AG08395 (cell line): Measurements from ENCODE around the gene SBF2.

Experiments used
- DNase-seq: peaks from one replicate; pipeline ENCODE4 v3.0.0; 2012; ENCODE audit warnings: mixed read lengths, low spot score

The SBF2 gene

GRCh38 chr11:9806946-9807687, 486.9 kb downstream of the SBF2 start:
- DNase-seq = no peak

GRCh38 chr11:9804419-9804902, 489.6 kb downstream of the SBF2 start:
- DNase-seq = no peak

DNA sequence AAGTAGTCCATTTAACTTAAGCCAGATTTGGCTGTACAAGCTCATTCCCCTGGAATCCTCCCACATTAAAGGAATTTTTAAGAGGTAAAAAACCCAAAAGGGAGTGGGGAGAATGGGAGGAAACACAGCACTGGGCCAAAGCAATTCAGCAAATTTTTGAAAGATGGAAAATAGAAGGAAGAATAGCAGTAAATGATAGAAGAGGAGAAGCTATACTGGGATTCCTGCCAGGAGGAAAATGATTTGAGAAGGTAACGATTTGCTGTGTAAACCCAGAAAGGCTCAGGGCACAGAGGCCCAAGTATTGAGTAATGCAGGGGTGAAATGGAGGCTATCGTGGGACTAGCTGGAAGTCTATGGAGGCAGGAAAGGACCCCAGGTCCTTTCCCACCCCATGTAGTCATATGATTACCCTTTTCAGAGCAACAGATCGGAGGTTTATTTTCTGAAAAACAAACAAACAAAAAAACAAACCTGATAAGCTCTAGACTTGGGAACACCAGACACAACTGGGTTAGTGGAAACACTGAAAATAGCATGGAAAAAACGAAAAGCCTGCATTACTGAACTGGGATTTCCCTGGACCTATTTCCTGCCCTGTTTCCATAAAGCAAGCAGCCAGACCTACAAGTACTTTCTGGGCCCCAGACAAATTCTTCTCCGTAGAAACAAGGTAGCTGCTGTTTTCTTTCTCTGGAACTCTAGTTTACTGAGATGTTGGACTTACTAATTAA, 490.2 kb downstream of the SBF2 start:
- DNase-seq = no peak

DNA sequence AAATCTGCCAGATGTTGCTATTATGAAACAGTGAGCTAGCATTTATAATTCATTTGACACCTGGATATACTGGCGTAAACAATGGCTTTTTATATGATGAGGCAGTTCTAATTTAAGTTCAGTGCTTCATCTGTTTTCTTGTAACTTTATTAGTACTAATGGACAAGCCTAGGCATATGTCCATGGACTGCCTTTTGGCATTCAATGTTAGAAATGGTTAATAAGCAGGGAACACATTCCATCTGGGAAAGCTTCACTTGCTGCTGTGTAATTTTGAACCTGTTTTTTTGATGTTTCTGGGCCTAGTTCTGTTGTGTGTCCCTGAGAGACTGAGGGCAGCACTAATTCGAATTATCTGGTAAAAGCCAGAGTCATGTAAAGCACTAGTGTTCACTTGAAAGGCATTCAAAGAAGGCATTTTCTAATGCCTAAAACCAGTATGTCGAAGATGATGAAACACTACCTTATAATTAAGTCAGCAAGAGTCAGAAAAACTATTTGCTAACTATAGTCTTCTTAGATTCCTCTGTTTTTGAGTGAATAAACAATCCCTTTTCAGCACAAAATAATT, 491.6 kb downstream of the SBF2 start:
- peak; percentile 72 for DNase-seq

DNA sequence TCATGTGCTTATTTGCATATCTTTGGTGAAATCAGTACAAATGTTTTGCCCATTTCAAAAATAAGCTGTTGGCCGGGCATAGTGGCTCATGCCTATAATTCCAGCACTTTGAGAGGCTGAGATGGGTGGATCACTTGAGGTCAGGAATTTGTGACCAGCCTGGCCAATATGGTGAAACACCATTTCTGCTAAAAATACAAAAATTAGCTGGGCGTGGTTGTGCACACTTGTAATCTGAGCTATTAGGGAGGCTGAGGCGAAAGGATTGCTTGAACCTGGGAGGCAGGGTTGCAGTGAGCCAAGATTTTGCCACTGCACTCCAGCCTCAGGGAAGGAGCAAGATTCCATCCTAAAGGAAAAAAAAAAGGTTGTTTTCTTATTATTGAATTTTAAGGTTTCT, 494.1 kb downstream of the SBF2 start:
- no peak for DNase-seq

DNA sequence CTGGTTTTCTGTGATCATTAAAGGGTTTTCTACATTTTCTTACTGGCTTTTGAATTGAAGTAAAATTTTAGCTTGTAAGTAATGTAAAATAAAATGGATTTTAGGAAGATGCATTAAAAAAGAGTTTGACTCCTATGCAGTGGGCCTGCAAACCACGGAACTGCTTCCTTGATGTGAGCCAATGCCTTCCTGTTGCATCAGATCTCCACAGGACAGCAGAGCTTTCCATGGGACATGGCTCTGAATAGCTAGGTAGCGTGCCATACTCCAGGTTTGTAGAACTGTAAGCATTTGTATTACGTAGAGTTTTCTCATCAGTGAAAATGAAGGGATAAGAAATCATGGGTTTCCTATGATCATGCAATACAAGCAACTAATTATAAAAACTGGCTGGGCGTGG, 496.7 kb downstream of the SBF2 start:
- DNase-seq = no peak

DNA sequence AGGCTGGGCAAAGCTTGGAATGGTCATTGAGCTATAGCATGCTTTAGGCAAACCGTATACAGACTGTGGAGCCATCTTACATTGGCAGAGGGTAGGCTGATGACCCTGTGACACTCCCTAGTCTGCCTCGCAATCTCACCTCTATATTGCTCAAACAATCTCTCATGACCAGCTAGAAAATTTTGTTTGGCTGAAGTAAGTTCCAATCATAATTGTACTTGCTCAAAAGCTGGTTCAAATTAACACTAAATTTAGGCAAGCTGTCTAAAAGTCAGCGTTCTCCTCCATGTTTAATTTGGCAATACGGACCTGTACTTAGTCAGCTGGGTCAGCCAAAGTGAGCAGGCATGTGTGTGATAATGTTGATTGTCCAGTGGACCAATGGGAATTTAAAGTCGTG, 497.2 kb downstream of the SBF2 start:
- DNase-seq = no peak

DNA sequence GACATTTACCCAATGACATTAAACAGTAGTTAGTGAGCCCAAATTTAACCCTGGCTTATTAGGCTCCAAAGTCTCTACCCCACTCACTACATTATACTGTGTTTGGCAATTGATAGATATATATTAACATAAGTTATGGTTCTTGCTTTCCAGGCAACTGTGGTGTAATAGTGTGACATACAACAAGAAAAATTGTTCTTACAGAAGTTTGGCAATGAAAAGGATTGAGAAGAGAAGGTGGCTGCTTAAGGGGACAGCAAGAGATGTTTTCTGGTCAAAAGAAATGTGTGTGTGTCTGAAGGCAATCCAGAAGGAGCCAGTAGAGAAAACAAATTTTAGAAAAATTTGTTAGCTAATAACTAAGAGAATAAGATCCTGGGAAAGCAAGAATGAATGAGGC, 497.8 kb downstream of the SBF2 start:
- no peak for DNase-seq

DNA sequence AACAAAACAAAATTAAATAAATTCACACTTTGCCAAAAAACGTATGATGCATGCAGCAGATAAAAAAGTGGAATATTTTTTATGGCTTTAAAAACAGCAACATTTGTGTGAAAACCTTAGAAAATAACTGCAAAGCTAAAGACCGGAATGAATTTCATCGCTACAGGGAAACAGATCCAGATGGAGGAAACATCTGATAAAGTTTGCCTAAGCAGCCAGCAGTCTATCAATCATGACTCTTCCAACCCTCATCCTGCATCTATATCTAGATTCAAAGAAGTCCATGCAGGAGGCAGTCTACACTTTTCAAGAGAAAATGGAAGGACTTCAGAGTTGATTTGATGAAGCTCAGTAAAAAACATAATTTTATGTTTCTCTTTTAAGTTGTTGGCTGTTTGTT, 503.3 kb downstream of the SBF2 start:
- DNase-seq = no peak

DNA sequence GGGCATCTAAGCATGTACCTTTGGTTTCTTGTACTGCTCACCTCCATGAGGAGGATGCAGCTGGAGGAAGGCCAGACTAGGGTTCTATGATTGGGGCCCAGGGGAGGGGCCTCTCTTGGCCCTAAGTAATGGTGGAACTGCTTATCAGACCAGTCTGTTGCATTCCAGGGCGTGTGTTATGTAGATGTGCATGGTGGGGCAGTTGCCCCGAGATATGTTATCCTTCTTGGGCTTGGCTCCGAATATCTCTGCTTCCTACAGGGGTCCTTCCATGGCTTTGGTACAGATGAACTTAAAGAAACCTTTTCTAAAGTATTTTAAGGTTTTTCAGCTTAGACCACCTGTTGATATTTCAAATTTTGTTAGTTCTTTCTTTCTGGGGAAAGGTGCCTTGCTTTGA, 504.1 kb downstream of the SBF2 start:
- no peak for DNase-seq

GRCh38 chr11:9787981-9788521, 506.0 kb downstream of the SBF2 start:
- DNase-seq = peak; percentile 92

- DNase-seq = no peak
These were observed 506.8 kb downstream of the SBF2 start for GRCh38 chr11:9787260-9787659.

- no peak for DNase-seq
These were observed 509.3 kb downstream of the SBF2 start for GRCh38 chr11:9784602-9785315.

DNA sequence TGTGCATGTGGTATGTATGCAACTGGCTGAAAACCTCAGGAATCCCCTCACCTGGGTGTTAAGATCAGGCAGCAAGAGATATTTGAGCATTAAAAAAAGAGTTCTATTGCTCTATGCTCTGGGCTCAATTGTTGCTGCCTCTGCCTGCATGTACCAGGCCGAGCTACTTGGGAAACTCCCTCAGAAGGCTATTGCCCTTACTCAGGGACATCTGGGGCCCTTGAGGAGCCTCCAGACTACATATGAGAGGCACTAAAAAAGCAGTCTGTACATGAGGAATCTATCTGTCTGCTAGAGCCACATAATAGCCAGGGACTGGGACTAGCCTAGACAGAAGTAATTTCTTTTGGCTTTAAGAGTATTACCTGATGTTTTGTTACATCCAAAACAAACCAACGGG, 510.0 kb downstream of the SBF2 start:
- DNase-seq = no peak

DNA sequence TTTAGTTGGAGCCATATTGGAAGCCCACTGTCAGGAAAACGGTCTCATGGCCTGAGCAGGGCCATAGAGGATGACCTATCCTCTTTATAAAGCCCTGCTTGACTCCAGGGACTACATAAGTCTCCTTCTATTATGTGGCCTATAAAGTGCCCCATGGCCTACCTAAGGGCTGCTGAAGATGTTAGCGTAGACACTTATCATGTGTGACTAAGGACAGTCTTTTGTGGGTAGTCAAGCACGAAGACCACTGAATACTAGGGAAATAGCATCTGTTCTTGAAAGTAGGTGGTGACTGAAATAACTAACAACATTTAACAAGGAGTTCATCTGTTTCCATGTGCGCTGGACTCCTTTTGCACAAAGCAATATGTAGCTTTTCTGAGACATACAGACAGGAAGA, 513.1 kb downstream of the SBF2 start:
- DNase-seq = no peak

- no peak for DNase-seq
These were observed 516.5 kb downstream of the SBF2 start for GRCh38 chr11:9777525-9777924.

DNA sequence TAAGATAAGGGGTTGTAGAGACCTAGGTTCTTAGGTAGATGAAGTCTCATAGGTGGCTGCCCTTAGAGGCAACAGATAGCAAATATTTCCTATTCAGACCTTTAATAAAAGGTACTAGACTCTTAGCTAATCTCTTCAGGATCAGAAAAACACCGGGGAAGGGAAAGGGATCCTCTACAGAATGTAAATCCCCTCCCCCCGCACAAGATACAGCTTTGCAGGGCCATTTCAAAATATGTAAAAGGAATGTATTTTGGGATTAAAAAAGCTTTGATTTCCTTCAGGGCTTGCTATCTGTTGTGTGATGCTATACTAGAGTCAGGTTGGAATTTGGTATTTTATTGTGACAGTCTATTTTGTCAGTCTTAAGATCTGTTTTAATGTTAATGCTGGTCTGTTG, 517.0 kb downstream of the SBF2 start:
- DNase-seq = no peak

- no peak for DNase-seq
These were observed 517.8 kb downstream of the SBF2 start for GRCh38 chr11:9776203-9776602.

- no peak for DNase-seq
These were observed 518.6 kb downstream of the SBF2 start for GRCh38 chr11:9775398-9775779.

DNA sequence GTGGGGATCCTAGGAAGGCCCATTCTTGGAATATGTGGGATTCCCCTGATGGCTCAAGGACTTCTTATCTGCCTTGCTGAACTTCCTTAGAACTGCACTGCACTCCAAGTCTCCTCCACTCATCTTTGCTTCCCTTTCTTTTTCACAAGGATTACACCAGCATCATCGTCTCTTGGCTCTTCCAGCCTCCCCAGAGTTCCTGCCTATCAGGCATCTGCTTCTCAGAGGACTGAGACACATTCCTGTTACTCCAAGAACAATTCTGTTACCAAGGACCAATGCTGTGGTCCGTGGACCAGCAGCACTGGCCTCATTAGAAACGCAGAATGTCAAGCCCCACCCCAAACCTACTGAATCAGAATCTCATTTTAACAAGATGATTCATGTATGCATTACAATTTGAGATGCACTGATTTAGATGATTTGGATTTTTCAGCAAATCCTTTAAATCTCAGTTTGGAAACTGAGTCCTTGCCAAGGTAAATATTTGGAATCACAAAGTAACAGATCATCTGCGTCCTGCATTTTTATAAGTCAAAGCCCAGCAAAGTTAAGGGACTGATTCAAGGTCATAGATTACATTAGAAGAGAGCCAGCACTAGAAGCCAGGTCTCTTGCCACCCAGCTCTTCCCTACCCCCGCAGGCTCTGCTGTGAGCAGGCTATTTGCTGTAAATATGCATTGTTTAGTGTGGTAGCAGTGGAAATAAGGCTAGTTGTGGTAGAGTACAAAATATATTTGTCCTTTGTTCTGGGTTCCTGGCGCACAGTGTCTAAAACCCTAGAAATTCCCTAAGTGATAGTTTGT, 519.2 kb downstream of the SBF2 start:
- peak; percentile 86 for DNase-seq

- no peak for DNase-seq
These were observed 519.9 kb downstream of the SBF2 start for GRCh38 chr11:9774109-9774508.

GRCh38 chr11:9773524-9773923, 520.5 kb downstream of the SBF2 start:
- DNase-seq = no peak
